Ammon's horn (tissue), 1 donor: ENCODE data around the gene SOCS3.

Experiments
- DNase-seq: peaks from one replicate; pipeline ENCODE4 v3.0.0-alpha.2; 2016; ENCODE audit warnings: low spot score

Gene SOCS3

DNA sequence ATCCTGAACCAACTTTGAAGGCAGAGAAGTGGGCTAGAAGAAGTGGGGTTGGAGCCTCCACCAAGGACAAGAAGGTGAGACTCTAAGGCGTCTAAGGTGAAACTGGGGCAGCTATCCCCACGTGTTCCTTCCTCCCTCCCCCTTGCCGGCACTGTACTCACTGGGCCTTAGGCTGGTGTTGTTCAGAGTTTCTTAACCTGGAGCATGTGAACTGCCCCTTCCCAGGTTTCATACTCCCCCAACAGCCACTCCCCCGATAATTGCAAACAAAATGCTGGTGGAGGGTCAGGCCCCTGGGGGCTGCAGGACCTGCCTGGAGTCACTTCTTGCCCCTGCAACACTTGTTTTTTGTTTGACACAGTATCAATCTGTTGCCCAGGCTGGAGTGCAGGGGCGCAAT is 7.3 kb upstream of the SOCS3 start:
- no peak for DNase-seq

DNA sequence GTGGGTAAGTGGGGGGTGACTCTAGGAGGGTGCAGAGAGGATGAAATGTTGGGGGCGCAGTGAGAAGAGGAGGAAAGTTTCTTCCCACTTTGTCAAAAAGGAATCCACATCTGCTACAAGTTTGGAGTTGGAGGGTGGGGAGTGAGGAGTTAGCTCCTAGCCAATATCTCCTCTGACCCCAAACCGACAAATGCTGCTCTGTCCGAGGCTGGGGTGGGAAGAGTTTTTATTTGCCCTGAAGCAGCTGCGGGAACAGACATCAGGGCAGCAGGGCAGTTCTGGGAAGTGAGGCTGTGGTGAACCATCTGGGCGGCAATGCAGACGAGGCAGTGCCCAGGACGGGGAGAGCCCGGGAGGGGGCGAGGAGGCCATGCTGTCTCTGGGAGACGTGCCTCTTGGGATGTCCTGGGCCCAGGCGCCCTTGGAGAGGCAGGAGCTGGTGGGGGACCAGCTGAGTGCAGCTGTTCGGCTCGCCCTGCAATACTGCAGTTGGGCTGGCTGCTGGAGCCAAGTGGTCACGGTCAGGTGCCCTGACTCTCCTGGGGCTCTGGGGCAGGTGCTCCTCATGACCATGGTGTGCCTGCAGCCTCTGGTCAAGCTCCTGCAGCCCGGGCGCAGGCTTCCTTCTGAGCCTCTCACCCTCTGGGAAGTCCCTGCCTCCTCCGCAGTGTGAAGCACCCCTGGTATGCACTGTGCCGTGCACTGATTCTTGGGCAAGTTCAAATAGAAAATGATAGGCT is 6.4 kb upstream of the SOCS3 start:
- no peak for DNase-seq

DNA sequence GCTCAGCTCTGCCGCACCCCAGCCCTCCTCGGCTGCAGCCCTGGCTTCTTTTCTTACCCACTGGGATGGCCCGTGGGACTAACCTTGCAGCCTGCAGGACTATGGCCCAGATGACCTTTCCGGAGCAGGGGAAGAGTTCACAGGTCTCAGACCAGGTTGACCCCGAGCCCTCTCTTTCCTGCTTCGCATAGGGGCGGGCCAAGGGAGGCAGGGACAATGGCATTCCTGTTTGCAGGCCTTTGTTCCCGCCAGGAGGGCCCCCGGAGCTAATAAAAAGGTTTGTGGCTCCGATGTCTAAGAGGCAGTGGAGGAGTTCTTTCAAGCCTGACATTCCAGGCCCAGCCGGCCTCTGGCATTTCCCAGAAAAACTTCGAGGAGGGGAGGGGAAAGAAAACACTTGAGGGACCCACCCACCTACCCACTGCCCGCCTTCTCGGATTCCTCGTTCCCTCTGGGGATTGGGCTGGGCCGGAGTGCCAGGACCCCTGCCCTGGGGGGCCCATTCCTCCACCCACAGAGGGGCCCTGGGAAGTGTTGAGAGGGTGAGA is 5.8 kb upstream of the SOCS3 start:
- no peak for DNase-seq

DNA sequence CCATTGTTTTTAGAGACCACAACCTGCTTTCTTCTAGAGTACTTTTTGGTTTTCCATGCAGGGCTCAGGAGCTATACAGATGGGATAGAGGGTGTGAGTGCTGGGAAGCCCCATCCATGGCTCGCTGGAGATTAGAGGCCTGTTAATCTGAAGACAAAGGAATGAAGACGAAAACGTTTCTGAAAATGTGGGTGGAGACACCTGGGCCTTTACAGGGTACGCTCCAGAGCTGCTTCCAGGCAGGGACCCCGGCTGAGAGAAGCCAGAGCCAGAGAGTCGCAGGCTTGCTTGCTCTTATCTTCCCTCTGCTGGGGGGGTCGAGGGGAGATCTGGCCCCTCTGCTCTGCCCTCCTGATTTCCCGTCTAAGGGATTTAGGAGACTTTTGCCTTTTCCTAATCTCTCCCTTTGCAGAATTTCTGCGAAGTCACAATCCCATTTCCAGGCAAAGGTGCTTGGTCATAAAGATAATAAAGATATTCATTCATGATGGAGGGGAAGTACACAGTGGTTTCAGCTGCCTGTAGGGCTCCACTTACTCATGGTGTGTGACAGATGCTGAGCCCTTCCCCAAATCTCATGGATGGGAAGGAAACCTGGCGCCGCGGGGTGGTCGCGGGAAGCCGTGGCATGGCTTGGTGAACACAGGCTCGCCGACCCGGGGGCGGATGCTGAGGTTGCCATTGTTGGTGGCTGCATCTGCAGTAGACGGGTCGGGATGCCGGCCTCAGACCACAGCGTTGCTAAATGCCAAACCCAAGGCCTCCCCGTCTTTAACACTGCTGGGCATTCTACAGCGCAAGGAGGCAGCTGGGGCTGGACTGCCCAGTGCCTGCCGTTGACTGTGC is 4.8 kb upstream of the SOCS3 start:
- DNase-seq, result no peak

DNA sequence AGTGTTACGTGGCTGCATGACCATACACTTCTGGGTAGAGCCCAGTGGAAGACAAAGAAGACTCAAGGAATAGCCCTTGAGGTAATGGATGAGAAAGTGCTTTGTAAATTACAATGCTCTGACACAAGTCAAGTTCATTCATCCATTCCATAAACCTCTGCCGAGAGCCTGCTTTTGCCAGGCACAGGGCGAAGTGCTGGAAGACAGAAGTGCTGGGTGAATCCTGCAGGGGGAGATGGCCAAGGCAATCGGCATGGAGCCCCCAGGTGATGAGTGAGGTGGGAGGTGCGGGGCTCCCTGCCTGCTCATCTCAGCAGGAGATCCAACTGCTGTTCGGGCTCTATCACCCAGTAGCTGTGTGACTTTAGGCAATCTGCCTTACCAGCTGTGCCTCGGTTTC is 2.8 kb upstream of the SOCS3 start:
- DNase-seq, result no peak

DNA sequence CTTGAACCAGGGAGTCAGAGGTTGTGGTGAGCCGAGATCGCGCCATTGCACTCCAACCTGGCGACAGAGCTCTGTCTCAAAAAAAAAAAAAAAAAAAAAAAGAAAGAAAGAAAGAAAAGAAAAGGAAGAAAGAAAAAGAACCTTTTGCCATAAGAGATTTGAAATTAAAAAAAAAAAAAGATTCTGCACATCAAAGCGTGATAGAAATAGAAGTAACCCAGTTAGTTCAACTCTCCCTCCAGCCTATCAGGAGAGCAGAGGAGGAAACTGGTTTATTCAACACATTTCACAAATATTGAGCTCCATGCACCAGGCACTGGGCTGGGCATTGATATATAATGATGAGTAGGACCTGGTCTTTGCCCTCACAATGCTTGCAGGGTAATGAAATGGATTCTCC is 2.4 kb upstream of the SOCS3 start:
- no peak for DNase-seq

DNA sequence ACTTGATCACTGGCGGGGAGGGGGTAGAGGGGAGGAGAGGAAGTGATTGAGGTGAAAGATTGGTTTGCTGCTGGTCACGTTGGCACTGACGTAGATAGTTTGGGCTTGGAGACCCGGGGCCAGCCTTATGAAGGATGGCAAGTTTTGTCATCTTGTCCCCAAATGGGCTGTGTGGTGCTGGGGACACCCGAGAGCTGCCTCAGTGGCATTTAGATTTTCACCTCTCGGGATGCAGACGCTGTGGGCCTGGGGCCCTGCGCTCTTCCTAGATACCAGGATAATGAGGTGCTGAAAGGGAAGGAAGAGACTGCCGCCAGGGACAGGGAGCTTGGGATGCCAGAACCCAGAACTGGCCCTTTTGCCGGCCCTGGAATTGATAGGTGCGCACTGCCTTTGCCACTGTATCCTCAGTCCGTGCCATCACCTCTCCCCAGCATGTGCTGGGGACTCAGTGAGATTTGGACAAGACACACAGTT is 1.4 kb upstream of the SOCS3 start:
- DNase-seq, result no peak

DNA sequence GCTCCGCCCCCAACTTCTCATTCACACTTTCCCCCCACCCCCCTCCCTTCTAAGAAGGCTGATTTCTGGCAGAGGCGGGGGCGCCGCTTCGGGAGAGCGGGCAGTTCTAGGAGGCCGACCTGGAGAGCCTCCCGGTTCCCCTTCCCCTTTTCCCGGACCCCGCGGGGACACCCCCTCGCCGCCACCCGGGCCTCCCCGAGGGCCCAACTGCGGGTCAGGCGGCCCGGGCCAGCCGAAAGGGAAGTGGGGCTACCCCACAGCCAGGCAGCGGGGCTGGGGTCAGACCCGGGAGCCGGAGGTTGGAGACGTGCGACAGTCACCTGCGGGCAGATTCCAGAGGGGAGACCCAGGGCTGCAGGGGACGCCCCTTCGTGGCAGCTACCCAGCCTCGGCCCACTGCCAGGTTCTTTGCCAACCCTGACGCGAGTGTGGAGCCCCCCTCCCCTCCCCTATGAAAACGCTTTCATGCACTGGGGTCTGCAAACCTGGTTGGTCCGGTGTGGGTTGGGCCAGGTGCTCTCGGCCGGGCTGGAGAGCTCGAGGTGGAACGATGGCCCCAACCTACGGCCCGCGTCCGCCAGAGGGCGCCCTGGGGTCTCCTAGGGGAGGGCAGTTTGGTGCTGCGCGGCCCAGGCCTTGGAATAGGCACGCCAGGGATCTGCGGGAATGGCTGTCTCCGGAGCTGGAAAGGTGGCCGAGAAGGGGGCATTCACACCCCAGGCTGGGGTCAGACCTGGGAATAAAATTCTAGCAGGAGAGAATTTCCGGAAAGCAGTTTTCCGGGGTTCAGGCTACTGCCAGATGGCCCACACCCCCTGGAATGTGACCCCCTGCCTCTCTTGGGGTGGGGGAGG is 721 bp upstream of the SOCS3 start:
- DNase-seq, result peak; percentile 81

DNA sequence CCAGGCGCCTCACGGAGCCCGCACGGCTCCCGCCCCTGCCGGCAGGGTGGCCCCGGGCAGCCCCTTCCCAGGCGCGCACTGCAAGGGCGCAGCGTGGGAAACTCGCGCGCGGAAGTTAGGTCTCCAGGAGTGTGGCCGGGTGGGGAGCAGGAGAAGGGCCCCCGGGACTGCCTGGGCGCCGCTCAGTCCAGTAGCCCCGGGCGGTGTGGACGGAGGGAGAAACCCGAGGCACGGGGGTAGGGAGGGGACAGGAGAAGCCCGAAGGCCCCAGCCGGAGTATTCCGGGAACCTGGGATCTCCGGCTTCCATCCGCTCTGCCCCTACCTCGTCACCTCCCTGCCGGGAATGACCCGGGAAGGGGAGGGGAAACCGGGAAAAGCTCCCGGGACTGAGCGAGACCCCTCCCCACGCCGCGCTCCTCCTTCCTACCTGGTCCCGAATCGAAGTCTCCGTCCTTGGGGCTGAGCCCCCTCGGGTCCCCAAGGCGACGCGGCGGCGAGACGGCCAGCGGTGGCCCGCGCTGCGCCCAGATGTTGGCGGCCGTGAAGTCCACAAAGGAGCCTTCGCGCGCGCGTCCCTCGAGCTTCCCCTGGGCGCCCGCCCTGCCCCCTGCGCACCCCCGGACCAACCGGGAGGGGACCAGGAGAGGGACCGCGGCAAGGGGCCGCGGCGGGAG is 418 bp downstream of the SOCS3 start:
- DNase-seq, result no peak

DNA sequence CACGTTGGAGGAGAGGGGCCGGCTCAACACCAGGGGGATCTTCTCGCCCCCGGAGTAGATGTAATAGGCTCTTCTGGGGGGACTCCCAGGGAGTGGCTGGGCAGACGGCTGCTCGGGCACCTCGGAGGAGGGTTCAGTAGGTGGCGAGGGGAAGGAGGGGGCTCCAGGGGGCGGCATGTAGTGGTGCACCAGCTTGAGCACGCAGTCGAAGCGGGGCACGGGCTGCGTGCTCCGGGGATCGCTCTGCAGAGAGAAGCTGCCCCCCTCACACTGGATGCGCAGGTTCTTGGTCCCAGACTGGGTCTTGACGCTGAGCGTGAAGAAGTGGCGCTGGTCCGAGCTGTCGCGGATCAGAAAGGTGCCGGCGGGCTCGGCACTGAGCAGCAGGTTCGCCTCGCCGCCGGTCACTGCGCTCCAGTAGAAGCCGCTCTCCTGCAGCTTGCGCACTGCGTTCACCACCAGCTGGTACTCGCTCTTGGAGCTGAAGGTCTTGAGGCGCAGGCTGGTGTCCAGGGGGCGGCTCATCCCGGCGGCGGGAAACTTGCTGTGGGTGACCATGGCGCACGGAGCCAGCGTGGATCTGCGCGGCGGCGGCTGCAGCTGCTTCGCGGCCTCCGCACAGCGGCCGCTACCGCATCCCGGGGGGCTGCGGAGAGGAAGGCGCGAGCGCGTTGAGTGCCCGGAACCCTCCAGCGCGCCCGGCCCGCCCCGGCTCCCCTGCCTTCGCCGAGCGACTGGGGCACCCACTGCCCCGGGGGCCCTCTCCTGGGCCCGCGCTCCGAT is 1.1 kb downstream of the SOCS3 start:
- DNase-seq, result no peak

DNA sequence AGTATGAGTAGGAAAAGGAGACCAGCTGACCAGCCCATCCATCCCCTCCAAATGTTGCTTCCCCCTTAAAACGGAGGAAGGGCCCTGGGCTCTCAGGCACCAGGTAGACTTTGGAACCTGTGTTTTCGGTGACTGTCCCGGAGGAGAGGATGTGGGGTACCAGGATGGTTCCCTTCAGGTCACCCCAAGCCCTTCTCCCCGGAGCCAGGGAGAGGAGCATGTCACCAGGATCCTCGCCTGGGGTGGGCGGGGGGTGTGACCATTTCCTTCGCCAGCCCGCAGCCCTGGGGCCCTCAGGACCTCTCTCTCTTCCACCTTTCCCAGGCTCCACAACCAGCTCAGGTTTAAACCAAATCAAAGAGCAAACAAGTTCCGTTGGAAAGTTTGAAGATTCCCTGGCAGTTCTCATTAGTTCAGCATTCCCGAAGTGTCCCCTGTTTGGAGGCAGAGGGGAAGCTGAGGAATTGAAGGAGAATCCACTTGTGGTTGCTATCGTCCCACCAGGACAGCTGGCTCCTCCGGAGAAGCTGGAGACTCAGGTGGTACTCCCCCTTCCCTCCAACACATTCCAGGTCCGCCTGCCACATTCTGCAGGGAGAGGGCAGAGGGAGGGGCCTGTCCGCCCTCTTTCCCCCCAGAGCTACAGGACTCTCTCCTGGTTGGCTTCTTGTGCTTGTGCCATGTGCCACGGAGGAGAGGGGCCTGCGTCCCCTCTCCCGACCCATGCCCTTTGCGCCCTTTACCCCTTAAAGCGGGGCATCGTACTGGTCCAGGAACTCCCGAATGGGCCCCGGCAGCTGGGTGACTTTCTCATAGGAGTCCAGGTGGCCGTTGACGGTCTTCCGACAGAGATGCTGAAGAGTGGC is 2.0 kb downstream of the SOCS3 start:
- no peak for DNase-seq

DNA sequence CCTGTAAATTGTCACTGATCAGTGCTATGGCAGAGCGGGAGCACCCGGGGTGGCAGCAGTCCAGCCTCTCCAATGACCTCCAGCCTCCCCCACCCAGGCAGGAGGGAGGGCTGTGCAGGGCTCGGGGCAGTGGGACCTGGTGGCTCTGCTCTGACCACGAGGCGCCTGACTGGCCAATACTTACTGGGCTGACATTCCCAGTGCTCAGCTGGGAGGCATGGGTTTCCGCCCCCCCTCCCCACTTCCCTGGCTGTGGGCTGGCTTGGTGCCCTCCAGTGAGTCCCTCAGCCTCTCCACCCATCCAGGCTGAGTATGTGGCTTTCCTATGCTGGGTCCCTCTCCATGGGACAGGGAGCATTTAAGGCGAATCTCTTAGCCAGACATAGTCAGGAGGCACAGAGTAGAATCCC is 2.7 kb downstream of the SOCS3 start:
- DNase-seq, result peak; percentile 59

DNA sequence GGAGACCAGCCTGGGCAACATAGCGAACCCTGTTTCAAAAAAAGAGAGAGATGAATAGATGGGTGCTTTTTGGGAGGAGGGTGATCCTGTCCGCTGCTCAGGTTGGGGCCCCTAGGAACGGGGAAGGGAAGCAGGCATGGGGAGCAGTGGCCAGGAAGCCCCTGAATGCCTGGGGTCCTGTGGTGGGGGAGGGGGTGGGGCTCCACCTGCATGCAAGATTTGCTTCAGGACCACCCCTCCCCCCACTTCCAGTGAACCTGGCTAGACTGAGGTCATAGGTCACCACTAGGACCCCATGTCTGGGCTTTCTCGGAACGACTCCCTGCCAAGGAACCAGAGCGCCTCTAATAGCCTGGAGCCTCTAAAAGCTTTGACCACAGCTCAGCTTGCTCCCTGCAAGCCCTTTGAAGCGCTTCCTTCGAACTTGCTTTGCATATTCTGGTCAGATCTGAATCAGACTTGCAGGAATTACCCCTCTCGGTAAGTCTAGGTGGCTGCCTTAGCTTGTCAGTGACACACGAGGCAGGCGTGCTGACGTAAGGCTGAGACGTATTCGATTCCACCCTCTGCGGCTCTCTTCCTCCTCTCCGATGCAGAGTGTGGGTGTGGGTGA is 3.7 kb downstream of the SOCS3 start:
- DNase-seq, result no peak

DNA sequence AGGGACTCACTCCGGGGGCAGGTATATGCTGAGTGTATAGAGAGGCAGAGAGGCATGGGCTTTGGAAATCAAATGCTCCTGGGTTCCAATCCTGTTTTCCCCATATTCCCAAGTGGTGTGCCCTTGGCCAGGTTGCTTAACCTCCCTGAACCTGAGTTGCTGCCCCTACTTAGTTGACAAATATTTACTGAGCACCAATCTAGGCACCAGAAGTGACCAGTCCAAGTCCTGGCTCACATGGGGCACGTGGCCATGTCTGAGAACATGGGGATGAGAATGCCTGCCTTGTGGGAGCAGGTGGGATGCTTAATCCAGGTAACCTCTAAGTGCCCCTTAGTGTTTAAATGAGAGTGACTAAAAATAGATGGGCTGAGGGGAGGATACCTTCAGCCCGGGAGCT is 4.2 kb downstream of the SOCS3 start:
- DNase-seq, result no peak

DNA sequence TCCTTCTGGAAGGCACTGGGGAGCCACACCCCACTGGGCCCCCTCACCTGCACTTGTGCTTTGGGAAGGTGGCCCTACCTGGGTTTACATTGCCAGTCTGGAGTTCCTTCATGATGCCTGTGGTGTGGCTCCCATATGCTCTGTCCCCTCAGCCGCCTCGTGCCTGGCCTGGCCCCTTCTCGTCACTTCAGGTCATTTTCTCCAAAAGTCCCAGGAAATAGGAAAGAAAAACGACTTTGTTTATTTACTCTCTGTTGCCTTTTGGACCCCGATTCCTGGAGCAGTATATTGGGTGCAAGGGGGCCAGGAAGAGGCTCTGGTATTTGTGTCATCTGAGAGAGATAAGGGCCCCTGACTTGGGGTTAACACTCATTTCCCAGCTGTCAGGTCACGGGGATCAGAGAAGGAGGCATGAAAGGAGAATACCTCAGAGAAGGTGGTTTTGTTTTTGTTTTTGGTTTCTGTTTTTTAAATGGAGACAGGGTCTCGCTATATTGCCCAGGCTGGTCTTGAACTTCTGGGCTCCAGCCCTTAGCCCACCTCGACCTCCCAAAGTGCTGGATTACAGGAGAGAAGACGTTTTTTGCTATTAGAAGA is 4.7 kb downstream of the SOCS3 start:
- DNase-seq, result no peak

DNA sequence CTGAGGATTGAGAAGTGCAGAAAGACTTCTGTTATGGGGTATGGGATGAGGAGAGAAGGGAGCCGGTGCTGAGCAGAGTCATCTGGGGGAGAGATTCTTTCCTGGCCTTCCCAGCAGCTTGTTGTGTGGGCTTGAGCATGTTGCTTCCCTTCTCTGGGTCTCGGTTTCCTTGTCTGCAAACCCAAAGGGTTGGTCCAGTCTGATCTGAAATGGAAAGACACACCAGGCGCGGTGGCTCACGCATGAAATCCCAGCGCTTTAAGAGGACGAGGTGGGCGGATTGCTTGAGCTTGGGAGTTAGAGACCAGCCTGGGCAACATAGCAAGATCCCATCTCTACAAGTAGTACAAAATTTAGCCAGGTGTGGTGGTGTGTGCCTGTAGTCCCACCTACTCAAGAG is 6.0 kb downstream of the SOCS3 start:
- no peak for DNase-seq

DNA sequence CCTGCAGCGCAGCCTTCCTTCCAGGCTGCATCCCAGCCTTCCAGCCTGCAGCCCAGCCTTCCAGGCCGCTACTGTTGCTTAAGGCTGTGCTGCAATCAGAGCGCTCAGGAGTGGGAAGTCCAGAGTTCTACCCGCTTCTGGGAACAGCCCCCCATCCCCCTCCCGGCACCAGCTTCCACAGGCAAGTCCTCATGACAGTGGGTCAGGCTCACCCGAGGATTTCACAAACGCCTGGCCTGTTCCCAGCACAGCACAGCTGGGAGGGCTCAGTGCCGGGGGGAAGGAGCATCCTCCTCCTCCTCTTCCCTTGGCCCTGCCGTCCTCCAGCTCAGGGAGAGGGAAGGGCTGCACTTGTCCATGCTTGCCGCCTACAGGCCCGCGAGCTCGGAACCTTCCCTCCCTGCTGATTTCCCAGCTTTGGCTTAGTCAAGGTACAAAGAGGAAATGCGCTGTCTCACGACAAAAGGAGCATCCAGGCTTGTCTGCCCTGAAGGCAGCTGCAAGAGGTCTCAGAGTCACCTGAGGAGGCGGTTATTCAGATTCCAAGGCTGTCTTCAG is 8.3 kb downstream of the SOCS3 start:
- DNase-seq, result peak; percentile 92

DNA sequence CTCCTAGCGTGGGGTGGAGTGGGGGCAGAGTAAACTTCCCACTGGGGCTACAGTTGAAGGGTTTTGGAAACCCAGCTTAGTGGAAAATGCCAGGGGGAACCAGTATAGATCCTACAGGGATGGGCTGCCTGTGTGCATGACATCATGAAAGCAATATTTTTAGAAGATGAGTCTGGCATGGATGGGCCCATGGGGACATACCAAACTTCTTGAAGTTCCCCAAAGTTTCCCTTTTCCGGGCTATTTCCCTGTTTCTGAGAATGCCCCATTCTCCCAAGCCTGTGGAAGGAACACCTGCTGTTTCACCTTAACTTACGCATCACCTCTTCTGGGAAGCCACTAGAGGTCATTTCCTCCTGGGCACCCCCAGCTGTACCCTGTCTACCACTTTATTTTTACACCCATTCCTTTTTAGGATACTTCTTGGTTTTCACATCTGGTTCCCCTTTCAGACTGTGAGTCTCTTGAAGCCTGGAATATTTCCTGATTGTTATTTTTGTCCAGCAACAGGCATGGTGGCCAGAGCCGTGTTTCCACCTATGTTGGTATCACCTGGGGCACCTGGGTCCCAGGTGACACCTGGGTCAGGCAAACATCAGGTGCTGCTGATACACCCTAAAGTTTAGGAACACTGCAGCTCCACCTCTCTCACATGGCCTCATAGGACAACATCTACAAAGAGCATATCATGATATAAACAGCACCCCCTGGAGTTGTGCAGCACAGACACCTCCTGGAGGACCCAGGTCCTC is 9.8 kb downstream of the SOCS3 start:
- no peak for DNase-seq
